ENCODE measurements around the gene HNRNPA2B1. TPM values are rescaled to one million over a fixed set of nuclear protein-coding genes. Genes with fewer than 3 reads are reported as not detected.
"Not testable (repeated sequence)": the region's sequence is repeated elsewhere in the genome, so short reads cannot be mapped to it uniquely, and the experiment has no call there.

HNRNPA2B1 gene
- total RNA-seq, 1 donor from 2014 or later: 105 TPM

GRCh38 chr7:26163804-26164203, 36.7 kb downstream of the HNRNPA2B1 start:
- DNase-seq: not testable (repeated sequence)

GRCh38 chr7:26162431-26162830, 38.1 kb downstream of the HNRNPA2B1 start:
- no peak for DNase-seq

GRCh38 chr7:26160896-26161295, 39.6 kb downstream of the HNRNPA2B1 start:
- DNase-seq: no peak

- peak; percentile 39 for DNase-seq
Observed at GRCh38 chr7:26159243-26159642, 41.3 kb downstream of the HNRNPA2B1 start.

- peak; percentile 39 for DNase-seq
Observed at GRCh38 chr7:26157520-26158105, 42.9 kb downstream of the HNRNPA2B1 start.

GRCh38 chr7:26156451-26157420, 43.8 kb downstream of the HNRNPA2B1 start:
- peak; percentile 92 for DNase-seq

GRCh38 chr7:26155531-26156375, 44.8 kb downstream of the HNRNPA2B1 start:
- DNase-seq: peak; percentile 64

- peak; percentile 86 for DNase-seq
Observed at GRCh38 chr7:26153823-26154783, 46.4 kb downstream of the HNRNPA2B1 start.

- DNase-seq: peak; percentile 26
Observed at GRCh38 chr7:26153241-26153822, 47.2 kb downstream of the HNRNPA2B1 start.

- peak; percentile 24 for DNase-seq
Observed at GRCh38 chr7:26152782-26153240, 47.7 kb downstream of the HNRNPA2B1 start.

GRCh38 chr7:26151953-26152781, 48.4 kb downstream of the HNRNPA2B1 start, which contains the start of gene NFE2L3:
Gene NFE2L3 (plus strand): TSS chr7:26152198. CDS start chr7:26152499, 301 bp downstream.
- DNase-seq: peak; percentile 78

GRCh38 chr7:26151650-26151952, 48.9 kb downstream of the HNRNPA2B1 start:
- no peak for DNase-seq

GRCh38 chr7:26151096-26151495, 49.5 kb downstream of the HNRNPA2B1 start:
- DNase-seq: no peak

- DNase-seq: no peak
Observed at GRCh38 chr7:26149391-26149977, 51.1 kb downstream of the HNRNPA2B1 start.

- DNase-seq: not testable (repeated sequence)
Observed at GRCh38 chr7:26148307-26148700, 52.2 kb downstream of the HNRNPA2B1 start.

- DNase-seq: not testable (repeated sequence)
Observed at GRCh38 chr7:26147646-26148306, 52.8 kb downstream of the HNRNPA2B1 start.

- DNase-seq: no peak
Observed at GRCh38 chr7:26147030-26147429, 53.5 kb downstream of the HNRNPA2B1 start.

GRCh38 chr7:26145238-26145637, 55.3 kb downstream of the HNRNPA2B1 start:
- no peak for DNase-seq

Measured in dermis blood vessel endothelial cell (primary cell).